Astrocyte of the cerebellum (primary cell): Measurements from ENCODE around the gene RPL13A.
A peak's percentile ranks its signal among the peaks of the same experiment; 100 is the strongest.

ENCODE experiments used
- DNase-seq: peaks from one replicate; pipeline ENCODE4 v3.0.0-alpha.2; 2011; ENCODE audit warnings: low read depth
- H3K4me3 ChIP-seq: 2 replicates; pipeline ENCODE4 v1.5.1; 2011; ENCODE audit warnings: mild to moderate bottlenecking, low read depth, low read length, moderate library complexity
- in situ Hi-C: cut with HindIII; loops from 2 replicates; pipeline ENCODE4 v1.10.0; 2017; ENCODE audit warnings: low sequenced_read_pairs
- TF ChIP-seq, protein P1 (sequence below): IDR thresholded peaks from 2 replicates; pipeline ENCODE4 v1.5.1; 2012; ENCODE audit warnings: low read length, low read depth, moderate library complexity, mild to moderate bottlenecking; ENCODE audit errors: missing control alignments

Gene RPL13A

DNA sequence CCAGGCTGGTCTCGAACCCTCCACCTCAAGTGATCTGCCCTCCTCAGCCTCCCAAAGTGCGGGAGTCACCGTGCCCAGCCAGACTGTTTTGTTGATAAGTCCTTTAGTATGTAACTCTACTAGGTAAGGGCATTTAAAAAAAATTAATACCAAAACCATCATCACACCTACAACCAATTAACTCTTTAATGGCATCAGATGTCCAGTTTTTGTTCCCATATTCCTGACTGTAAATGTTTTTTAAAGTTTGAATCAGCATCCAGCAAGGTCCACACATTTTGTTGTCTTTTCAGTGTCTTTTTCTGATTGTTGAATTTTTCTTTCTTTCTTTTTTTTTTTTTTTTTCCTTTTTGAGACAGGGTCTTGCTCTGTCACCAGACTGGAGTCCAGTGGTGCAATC is 30.6 kb downstream of the RPL13A start:
- DNase-seq = no peak
- H3K4me3 ChIP-seq = no peak overlapping the region
- TF ChIP-seq, protein P1, sequence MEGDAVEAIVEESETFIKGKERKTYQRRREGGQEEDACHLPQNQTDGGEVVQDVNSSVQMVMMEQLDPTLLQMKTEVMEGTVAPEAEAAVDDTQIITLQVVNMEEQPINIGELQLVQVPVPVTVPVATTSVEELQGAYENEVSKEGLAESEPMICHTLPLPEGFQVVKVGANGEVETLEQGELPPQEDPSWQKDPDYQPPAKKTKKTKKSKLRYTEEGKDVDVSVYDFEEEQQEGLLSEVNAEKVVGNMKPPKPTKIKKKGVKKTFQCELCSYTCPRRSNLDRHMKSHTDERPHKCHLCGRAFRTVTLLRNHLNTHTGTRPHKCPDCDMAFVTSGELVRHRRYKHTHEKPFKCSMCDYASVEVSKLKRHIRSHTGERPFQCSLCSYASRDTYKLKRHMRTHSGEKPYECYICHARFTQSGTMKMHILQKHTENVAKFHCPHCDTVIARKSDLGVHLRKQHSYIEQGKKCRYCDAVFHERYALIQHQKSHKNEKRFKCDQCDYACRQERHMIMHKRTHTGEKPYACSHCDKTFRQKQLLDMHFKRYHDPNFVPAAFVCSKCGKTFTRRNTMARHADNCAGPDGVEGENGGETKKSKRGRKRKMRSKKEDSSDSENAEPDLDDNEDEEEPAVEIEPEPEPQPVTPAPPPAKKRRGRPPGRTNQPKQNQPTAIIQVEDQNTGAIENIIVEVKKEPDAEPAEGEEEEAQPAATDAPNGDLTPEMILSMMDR = no peak
- in situ Hi-C loops = loop anchor here (10.0 kb wide), 1 partner anchor 127 kb away; the partner anchor contains the start of genes RRAS and SCAF1

DNA sequence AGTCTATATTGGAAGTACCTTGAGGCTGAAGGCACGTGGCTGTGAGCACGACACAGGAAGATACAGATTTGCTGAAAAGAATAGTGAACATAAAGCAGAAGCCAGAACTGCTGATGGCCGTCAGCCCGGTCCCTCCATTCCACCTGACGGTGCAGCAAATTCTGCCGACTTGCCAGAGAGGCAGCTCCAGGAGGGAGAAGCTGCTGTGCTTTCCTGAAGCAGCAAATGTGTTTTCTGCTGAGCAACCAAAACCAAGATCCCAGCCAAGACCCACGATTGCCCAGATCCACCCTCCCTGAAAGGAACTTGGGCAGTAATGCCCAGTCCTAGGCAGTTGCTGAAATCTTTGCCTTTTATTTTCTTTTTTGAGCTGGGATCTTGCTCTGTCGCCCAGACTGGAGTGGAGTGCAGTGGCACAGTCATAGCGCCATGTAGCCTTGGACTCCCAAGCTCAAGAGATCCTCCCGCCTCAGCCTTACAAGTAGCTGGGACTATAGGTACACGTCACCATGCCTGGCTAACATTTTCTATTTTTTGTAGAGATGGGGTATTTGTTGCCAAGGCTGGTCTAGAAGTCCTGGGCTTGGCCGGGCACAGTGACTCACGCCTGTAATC is 33.4 kb downstream of the RPL13A start:
- TF ChIP-seq, protein P1 = no peak
- in situ Hi-C loops = no loop called here
- H3K4me3 ChIP-seq = no peak overlapping the region
- DNase-seq = no peak

DNA sequence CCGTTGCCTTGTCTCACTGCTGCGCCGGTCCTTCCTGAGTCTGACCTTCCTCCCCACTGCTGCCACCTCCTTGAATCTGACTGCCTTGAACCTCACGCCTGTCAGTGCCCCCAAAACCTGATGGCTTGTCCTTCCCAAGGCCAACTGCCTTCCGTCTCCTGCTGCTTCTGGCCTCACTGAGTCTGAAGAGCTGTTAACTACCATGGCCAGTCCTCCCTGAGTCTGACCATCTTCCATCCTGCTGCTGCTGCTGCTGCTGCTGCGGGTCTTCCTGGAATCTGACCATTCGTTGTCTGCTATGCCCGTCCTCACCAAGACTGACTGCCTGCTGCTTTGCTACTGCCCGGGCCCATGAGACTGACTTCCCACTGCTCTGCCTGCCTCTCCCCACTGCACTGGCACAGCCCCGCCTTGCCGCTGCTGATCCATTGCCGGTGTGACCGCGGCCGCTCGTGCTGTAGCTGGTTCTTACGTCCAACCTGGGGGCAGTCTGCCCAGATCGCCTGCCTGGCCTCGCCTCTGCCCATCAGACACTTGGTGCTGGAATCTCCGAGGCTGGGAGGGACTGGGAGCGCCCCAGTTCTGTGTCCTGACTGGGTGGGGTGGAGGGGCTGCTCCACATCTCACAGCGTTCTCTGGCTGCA is 37.5 kb downstream of the RPL13A start:
- no peak overlapping the region for H3K4me3 ChIP-seq
- in situ Hi-C loops = no loop called here
- no peak for DNase-seq
- TF ChIP-seq, protein P1 = no peak

DNA sequence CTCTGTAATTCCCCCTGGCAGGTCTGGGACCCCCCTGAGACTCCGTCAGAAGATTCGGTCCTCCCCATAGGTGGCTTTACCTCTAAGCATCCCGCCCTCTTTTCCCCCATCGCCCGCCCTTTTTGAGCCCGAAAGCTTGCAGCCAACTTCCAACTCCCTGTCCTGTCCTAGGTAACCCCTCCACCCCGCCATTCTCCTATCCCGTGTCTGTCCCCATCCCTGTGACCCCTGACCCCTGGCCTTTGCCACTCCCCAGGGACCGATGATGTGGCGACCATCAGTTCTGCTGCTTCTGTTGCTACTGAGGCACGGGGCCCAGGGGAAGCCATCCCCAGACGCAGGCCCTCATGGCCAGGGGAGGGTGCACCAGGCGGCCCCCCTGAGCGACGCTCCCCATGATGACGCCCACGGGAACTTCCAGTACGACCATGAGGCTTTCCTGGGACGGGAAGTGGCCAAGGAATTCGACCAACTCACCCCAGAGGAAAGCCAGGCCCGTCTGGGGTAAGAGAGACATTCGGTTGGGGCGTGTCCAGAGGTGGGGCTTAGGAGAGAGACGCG is 40.9 kb downstream of the RPL13A start:
- peak overlapping the region; percentile 66 for H3K4me3 ChIP-seq
- in situ Hi-C loops = no loop called here
- TF ChIP-seq, protein P1 = no peak
- DNase-seq = no peak

DNA sequence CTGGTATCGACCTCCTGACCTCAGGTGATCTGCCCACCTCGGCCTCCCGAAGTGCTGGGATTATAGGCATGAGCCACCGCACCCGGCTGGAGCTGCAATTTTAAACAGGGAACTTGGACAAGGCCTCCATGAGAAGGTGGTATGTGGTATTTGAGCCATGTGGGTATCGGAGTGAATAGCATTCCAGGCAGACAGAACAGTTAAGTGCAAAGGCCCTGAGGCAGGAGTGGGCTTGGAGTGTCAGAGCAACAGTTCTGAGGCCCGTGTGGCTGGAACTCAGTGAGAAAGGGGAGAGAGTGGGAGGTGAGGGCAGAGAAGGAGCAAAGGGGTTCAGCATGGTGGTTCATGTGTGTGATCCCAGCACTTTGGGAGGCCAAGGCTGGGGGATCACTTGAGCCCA is 43.3 kb downstream of the RPL13A start:
- H3K4me3 ChIP-seq = no peak overlapping the region
- TF ChIP-seq, protein P1 = no peak
- no peak for DNase-seq
- in situ Hi-C loops = no loop called here

DNA sequence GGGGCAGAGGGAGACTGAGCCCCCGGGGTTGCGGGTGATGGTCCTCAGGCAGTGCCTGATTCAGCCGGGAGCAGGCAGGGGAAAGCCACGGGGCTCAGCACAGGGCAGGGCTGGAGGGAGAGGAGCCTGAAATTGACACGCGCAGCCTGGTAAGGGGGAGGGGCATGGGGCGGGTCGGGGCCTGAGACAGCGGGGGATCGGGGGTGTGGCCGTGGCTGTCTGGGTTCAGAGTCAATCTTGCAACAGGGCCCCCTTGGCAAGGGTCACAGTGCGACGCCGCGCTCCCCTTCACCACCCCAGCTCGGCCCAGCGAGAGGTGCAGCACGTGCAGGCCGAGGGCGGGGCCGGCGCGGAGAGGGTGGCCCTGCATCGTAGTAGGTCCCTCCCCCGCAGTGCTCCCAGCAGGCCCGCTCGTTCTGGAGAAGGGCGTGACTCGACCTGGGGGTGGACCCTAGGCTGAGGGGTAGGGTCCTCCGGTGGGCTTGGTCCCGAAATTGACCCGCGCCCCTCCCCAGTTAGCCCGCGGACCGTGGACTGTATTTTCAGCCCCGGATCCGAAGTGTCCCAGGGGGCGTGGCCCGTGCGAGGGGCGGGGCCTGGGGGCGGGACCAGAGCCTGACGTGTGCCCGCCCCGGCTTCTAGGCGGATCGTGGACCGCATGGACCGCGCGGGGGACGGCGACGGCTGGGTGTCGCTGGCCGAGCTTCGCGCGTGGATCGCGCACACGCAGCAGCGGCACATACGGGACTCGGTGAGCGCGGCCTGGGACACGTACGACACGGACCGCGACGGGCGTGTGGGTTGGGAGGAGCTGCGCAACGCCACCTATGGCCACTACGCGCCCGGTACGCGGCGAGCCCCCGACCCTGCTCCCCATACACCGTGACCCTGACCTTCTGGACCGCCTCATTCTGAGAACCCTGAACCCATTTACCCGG is 46.4 kb downstream of the RPL13A start:
- peak overlapping the region; percentile 53 for H3K4me3 ChIP-seq
- no peak for DNase-seq
- TF ChIP-seq, protein P1 = peak; percentile 36
- in situ Hi-C loops = no loop called here
